T-helper 1 cell (primary cell): ENCODE results near the gene CALR.
"Not testable (repeated sequence)": the region's sequence is repeated elsewhere in the genome, so short reads cannot be mapped to it uniquely, and the experiment has no call there.

Source experiments
- DNase-seq, 5 donors: peaks; one replicate each; pipeline ENCODE4 v3.0.0-alpha.2; 2012 to 2020
- total RNA-seq, 4 donors: gene quantifications; one replicate each; lab custom pipeline; 2026; lab: John Stamatoyannopoulos, UW

The CALR gene
- 446 to 554 (median 522) reads per million in 4 donors for total RNA-seq

GRCh38 chr19:12937927-12938778 is at the start of gene CALR:
TSS of gene CALR (plus strand) at chr19:12938609. CDS start at chr19:12938680, 71 bp downstream.
- DNase-seq, result peak; percentile 96 to 100 (median 98)

GRCh38 chr19:12890299-12890786 is 48.1 kb upstream of the CALR start:
- DNase-seq, result not testable (repeated sequence)

GRCh38 chr19:12890787-12891552 is 47.4 kb upstream of the CALR start, which contains the start of gene GCDH:
TSS of gene GCDH (plus strand) at chr19:12891160. CDS start at chr19:12891305, 145 bp downstream.
- peak; percentile 89 to 98 (median 95) for DNase-seq

- DNase-seq, result no peak
Observed at GRCh38 chr19:12891553-12892021, 46.8 kb upstream of the CALR start.

GRCh38 chr19:12893582-12893981 is 44.8 kb upstream of the CALR start:
- no peak for DNase-seq

DNA sequence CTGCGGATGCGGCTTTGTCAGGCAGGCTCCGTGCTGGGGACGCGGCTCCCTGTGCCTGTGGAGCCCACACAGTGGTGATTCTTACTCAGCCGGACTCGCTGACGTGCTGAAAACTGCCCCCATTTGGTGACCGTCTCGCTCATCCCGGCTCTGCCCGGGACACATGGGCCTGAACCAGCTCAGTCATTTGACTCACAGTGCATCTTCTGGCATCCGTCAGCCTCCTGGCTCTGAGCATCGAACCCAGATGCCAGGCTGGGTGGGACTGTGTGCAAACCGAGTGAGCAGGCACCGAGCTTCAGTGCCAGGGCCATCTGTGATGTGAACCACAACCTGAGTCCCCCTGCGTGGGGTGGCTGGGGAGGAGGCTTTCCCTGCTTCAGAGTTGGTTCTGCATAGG is 41.9 kb upstream of the CALR start:
- no peak for DNase-seq

- DNase-seq, result peak in 1 of 5 donors; percentile 17
Observed at GRCh38 chr19:12899891-12900518, 38.4 kb upstream of the CALR start.

GRCh38 chr19:12907166-12907565 is 31.2 kb upstream of the CALR start:
- no peak for DNase-seq

DNA sequence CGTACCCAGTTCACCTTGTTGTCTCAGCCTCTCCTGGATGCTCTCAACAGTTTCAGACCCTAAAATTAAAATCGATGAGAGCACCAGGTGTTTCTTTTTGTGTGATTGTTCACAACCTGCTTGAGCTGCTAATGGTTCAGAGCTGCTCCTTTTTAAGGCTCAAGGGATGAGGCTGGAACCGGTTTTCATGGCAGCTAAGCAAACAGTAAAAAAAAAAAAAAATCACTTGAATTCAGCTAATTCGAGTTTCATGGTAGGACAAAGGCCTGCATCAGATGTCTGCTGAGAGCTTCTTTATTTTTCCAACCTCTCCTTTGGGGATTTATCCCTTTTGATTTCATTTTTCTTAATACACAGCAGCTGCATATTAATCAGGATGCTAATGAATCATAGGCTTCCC is 25.8 kb upstream of the CALR start:
- DNase-seq, result no peak

- DNase-seq, result no peak
Observed at GRCh38 chr19:12913011-12913561, 25.3 kb upstream of the CALR start.

- peak in 3 of 5 donors; percentile 35 to 75 (median 41) for DNase-seq
Observed at GRCh38 chr19:12913851-12914690, 24.3 kb upstream of the CALR start.

DNA sequence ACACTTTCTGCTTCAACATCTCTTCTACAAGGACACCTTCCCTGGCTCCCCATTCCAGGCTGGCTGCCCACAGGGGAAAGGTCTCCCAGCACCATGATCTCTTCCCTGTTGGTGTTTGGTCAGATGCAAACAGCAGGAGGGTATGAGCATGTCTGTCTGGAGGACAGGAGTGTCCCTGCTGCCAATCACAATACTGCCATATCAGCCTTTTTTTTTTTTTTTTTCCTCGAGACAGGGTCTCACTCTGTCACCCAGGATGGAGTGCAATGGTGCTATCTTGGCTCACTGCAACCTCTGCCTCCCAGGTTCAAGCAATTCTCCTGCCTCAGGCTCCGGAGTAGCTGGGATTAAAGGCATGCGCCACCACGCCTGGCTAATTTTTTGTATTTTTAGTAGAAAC is 22.5 kb upstream of the CALR start:
- DNase-seq, result not testable (repeated sequence)

GRCh38 chr19:12918253-12918652 is 20.2 kb upstream of the CALR start:
- DNase-seq, result no peak

DNA sequence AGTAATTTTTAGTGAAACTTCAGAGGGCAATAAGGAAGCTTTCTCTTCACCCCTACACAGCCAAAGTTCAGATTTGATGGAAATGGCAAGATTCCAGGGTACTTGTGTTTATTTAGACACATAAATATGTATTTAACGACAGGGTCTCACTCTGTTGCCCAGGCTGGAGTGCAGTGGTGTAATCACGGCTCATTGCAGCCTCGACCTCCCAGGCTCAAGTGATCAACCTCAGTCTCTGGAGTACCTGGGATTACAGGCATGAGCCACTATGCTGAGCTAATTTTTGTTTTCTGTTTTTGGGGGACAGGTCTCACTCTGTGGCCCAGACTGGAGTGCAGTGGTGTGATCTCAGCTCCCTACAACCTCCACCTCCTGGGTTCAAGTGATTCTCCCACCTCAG is 17.4 kb upstream of the CALR start:
- DNase-seq, result no peak

DNA sequence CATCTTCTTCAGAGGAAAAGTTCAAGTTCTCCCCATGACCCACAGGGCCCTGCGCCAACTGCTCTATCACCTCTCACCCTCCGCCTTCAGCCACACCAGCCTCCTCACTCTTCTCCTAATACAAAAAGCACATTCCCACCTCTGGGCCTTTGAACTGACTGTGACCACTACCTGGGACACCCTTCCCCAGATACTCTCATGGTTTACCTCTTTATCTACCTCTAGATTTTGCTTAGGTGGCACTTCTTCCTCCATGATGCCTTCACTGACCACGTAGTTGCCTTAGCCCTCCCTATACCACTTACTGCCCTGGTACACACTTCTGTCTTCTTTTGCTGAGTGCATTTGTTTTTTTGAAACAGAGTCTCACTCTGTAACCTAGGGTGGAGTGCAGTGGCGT is 15.4 kb upstream of the CALR start:
- no peak for DNase-seq

DNA sequence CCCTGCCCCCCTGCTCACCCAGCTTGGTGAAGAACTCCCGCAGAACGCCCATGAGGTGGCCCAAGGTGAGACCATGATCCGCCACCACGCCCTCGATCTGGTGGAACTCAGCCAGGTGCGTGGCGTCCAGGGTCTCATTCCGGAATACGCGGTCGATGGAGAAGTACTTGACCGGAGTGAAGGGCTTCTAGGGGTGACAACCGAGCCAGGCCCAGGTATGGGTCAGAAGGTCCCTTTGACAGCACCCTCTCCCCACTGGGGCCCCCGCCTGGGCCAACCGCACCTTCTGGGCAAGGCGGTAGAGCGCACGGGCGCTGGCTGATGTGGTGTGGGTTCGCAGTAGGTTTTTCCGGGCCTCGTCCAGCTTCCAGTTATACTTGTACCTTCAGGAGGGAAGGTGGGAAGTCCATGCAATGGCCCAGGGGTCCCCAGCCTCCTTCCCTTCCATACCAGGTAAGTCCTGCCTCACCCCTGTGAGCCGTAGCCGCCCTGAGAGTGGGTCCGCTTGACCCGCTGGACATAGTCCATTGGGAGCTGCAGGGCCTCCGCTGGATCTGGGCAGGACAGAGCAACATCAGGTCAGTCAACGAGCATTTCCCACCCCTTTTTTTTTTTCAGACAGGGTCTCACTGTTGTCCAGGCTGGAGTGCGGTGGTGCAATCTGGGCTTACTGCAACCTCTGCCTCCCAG is 13.6 kb upstream of the CALR start:
- no peak for DNase-seq

- no peak for DNase-seq
Observed at GRCh38 chr19:12930002-12930645, 8.3 kb upstream of the CALR start.

GRCh38 chr19:12932392-12933286 is 5.8 kb upstream of the CALR start:
- DNase-seq, result no peak
